GM21717 (cell line): ENCODE data around the gene RAB8B.

ENCODE experiments used
- ATAC-seq: cut with Tn5 transposase; IDR thresholded peaks from one replicate; pipeline ENCODE4 v1.9.1; 2021; ENCODE audit warnings: mild to moderate bottlenecking, moderate library complexity; ENCODE audit not compliant: unreplicated experiment

Gene RAB8B

DNA sequence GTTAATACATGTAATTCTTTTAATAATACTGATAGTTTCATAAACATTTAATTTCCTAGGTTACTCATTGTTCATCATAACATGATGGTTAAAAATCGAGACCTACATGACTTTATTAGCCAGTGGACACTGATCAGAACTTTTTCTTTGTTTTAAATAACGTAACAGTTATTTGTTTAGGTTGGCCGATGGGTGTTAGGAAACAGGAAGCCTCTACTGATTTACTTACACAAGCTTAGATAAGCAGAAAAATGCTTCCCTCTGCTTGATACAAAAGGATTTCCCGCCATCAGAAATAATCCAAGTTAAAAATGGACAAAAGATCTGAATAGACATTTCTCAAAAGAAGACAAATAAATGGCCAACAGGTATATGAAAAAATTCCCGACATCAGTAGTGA is 71.4 kb downstream of the RAB8B start:
- no peak for ATAC-seq

DNA sequence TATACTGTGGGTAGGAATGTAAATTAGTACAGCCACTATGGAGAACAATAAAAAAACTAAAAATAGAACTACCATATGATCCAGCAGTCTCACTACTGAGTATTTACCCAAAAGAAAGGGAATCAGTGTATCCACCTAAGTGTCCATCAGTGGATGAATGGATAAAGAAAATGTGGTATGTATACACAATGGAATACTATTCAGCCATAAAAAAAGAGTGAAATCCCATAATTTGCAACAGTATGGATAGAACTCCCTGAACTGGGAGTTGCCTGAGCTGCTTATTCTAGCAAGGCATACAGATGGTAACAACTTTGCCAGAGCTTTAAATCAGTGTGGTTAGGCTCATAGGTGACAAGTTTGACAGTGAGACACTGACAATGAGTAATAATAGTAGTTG is 71.9 kb downstream of the RAB8B start:
- ATAC-seq: no peak

DNA sequence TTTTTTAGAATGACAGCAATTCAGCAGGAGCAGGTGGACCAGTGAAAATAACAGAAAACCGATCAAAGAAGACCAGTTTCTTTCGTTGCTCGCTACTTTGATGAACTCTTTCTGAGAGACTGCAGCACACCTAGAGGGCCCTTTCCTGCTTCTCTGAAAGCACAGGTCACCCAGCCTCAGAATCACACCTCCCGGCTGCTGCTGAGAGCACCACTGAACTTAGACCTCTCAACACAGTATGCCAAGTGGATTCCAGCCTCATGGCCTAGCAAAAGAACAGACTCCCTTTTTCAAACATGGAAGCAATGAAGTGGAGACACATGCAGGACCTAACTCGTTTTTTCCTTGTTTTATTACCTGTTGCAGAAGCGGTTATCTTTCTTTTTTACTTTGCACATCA is 74.1 kb downstream of the RAB8B start:
- ATAC-seq: no peak

DNA sequence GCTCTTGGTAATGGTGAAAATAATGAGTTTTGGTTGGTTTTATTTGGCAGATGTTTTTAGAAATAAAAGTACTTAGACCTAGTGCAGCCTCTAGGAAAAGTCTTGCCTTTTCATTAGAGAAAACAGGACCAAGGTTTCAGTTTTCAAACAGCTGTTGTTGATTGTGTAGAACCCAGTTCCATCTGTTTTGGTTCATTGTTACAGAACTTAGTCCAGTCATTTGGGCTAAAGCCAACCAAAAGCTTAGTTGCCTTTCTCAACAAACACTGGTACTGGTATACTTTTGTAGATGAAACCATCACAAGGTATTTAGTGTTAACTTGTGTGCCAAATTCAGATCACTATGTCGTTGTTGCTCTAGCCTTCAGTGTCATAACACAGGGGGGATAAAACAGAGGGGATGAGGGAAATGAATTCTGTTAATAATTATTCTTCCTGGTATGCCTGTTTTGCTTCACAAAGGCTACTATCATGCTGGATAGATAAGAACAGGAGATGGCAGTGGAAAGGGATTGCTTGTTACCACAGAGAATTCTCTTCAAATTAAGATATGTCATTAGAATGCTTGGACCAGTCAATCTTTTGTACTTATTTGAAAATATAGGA is 75.4 kb downstream of the RAB8B start:
- no peak for ATAC-seq

DNA sequence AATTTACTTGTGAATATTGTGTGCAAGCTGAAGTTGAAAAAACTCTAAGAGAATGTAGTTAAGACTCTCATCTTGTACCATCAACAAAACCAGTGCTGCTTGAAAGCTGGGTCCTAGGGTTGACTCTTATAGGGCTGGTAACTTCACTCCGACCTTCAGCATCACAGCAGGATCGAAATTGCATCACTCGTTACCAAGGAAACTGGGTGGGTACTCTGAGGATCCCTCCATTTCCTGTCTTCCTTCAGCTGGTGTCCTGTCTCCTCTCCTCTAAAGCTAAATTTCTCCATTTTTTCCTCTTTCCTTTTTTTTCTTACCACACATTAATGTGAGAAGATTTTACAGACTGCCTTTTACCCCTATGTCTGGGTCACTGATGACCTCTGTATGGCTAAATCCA is 85.0 kb downstream of the RAB8B start:
- no peak for ATAC-seq

DNA sequence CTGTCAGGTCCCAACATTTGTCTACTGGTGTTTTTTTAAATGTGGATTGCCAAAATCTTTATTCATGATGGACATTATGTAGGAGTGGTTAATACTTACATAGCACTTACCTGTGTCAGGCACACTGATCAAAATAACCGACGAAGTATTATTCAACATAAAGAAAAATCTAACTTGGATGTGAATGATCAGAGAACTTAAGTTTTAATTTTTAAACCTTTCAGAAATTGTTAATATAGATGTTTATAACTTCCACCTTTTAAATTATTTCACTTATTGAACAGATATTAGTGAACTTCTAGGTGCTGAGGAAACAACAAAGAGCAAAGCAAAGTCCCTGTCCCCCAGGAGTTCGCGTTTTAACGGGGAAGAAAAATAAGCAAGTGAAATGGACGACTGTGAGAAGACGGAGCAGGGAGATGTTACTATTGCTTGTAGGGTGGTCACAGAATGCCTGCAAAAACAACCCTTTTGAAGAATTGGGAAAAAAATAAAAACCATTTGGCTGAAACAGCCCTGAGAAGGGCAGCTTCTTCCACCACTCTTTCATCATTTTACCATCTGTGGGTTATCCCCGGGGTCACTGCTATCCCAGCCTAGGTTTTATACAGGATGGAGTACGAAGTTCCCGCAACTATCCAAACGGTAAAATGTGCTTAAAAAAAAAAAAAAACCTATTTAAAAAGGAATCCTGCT is 87.1 kb downstream of the RAB8B start:
- no peak for ATAC-seq

DNA sequence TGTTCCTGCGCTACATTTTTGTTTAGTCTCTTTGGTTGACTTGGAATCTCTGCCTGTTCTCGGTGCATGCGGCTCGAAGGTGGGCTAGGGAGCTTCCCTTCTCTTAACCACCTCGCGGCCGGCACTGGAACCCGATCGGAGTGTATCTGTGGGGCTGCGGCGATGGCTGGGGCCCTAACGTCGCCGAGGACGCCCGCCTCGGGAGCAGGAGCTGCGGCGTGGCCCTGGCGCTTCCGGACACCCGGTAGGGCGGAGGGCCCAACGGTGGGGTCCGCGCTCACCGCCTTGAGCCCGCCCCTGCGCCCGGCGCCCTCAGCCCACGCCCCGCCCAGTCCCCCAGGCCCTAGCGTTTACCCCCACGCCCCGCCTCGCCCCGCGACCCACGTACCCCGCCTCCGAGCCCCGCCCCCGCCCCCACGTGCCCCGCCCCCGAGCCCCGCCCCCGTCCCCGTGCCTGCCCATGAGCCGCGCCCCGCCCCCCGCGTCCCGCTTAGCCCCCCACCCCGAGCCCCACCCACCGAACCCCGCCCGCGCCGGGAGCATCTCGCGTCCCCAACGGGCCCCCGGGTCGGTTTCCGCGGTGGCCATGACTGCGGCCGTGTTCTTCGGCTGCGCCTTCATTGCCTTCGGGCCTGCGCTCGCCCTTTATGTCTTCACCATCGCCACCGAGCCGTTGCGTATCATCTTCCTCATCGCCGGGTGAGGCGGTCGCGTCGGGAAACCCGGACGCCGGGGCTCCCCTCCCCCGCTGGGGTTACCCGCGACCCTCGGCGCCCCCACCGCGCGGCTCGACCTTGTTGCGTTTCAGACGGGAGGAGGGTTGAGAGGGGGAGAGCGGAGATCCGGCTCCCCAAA is 87.9 kb downstream of the RAB8B start, which contains the start of gene APH1B:
APH1B (plus strand) TSS at position 568 of the 855 bp plus-strand sequence; CDS start at position 587, 19 bp downstream.
- ATAC-seq: peak; percentile 71

DNA sequence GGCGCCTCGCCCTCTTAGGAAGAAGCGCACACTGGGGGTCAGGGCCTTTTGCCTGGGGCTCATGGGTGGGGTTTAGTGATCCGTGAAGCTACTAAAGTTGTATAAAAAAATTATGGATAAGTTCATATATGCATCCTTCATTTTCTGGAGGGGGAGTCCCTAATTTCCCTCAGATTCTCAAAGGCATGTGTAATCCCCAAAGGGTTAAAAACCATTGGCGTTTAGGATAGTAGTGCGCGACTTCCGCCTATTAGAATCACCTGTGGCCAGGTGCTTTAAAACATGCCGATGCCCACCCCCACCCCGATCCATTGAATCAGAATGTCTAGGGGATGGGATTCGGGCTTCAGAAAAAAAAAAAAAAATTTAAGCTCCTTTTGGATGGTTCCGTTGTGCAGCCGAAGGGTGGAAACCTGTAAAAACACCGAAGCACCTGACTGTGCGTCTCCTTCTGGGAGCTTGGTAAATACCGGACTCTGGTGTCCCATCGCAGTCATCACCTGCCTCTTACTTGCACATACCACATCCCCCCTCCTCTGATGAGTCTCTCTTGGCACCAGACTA is 88.6 kb downstream of the RAB8B start:
- ATAC-seq: no peak

DNA sequence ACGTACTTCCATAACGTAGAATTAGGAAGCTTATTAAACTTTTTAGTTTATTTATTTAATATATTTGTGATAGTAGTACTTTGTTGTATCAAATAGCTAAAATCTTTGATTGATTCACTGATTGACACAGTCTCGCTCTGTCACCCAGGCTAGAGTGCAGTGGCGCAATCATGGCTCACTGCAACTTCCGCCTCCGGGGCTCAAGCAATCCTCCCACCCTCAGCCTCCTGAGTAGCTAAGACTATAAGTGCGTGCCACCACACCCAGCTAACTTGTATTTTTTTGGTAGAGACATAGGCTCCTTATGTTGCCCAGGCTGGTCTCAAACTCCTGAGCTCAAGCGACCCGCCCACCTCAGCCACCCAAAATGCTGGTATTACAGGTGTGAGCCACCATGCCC is 93.7 kb downstream of the RAB8B start:
- ATAC-seq: no peak

DNA sequence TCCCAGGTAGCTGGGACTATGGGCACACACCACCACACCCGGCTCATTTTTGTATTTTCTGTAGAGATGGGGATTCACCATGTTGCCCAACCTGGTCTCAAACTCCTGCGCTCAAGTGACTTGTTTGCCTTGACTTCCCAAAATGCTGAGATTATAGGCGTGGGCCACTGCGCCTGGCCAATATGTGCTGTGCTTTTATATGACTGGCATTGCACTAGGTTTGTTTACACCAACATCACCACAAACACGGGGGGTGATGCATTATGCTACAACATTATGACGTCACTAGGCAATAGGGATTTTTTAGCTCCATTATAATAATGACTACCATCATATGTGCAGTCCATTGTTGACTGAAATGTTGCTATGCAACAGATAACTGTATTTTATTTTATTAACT is 94.9 kb downstream of the RAB8B start:
- no peak for ATAC-seq

DNA sequence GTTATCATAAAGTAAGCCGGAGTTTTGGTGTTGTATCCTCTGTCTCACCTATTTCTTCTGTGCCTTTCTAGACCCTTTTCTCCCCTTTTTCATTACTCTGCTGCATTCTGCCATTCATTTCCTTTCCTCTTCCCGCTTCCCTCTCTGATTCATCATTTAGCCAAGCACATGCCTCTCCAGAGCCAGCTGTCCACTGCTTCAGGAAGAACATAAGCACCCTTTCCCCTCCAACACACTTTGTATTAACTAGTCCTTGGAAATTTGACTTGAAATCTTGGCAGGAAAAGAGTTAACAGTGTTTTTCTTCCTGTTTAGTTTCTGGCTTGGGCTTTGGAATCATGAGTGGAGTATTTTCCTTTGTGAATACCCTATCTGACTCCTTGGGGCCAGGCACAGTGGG is 97.7 kb downstream of the RAB8B start:
- no peak for ATAC-seq

DNA sequence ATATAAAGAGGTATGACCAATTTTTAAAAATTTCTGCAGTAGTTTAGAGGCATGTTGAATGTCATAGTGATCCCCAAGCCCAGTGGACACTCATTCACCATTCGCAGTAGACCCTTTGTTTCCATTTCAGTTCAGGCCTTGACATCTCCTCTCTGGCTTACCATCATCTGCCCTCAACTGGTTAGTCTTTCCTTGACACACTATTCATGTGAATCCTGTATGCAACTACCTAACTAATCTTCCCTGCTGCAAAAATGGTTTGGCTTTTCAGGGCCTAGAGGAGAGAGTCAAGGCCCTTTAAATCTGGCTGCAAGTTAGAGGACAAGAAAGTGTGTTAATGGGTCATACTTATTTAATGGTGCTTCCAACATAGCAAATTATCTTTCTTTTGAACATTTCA is 98.9 kb downstream of the RAB8B start:
- no peak for ATAC-seq

DNA sequence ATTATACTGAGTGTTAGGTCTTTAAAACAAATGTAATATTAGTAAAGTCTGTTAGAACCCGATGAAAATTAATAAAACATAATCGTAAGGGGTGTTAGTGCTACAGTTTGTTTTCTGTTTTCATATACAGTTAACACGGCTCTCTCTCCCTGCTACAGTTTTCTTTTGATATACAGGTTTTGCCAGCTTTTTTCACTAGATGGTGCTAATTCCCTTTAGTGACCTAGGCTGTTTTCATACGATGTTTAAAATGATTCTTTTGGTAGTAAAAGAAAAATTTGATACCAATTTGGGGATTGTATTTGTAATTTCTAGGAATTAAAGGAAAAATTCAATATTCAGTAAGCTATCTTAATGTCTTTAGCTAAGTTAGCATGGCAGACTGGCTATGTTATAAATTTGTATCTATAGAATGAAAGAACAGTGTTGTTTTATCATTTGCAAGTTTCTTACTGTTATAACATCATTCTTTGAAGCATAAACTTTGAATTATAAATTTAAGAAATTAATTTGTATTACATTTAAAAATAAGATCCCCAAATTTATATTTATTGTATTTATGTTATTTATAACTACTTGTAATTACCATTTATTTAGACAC is 99.5 kb downstream of the RAB8B start:
- ATAC-seq: no peak

DNA sequence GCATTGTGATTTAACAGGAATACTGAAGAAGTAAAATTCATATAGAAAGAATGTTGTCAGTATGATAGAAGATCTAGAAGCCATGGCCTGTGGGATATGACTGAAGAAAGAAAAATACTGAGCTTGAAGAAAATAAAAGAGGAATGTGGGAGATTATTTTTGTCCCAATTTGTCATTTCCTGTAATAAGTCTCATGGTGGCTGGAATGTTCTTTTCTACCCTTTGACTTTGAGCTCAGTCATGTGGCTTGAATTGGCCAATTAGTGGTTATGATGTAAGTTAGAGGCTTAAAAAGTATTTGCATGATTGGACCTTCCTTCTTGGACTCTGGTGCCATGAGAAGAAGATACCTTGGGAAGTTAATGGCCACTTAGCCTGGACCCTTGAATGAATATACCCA is 102.1 kb downstream of the RAB8B start:
- ATAC-seq: no peak

DNA sequence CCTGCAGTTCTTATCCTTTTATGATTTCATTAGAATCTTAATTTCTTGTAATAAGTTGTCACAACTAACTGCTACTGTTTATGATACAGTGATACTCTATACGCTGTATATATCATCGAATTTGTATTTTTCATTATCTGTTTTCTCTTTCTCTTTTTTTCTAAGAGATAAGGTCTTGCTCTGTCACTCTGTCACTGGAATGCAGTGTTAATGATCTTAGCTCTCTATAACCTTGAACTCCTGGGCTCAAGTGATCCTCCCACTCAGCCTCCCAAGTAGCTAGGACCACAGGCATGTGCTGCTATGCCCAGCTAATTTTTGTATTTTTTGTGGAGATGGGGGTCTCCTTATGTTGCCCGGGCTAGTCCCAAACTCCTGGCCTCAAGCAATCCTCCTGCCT is 102.8 kb downstream of the RAB8B start:
- ATAC-seq: no peak

DNA sequence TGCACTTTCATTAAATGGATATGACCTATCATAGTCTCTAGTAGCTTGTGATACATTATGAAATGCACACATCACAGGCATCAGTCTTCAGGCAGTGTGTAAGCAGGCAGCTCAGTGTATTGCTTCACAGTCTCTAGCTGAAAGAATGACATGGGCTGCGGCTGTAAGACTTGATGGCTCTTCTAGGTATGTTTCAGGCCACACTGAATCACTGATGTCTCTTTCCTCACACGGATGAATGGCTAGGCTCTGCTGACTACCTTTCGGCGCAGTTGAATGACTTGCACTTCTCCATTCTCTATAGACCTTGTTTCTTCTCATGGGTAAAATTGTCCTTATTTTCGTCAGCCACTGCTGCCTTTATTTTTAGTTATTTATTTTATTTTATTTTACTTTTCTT is 103.4 kb downstream of the RAB8B start:
- ATAC-seq: peak; percentile 52

DNA sequence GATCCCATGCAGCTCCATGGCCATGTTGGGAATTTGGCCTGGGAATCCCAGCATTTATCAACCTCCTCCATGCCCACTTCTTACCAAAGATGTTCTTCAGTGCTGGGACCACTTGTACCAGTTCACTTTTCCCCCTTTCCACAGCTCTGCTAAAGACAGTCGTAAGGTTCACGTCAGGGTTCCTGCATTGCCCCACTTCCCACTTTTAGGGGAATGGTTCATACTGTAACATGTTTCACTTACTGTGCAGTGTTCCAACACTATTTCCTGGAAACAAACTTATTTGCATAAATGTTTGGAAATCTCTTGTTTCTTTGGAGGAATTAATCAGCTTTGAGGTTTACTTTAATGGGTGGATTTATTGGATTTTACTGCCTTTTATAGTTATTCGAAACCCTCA is 105.0 kb downstream of the RAB8B start:
- no peak for ATAC-seq

DNA sequence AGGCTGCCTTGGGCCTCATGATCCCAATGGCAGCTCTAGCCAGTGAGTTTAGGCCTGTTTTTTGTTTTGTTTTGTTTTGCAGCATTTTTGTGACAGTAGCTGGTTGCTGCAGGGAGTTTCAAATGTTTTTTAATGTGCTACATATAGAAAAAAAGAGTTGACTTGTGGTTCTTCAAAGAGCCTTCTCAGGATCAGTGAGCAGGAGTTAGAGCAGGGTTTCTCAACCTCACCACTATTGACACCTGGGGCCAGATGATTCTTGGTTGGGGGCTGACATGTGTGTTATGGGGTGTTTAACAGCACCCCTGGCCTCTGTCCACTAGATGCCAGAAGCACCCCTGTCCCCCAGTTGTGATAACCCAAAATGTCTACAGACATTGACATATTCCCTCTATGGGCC is 105.9 kb downstream of the RAB8B start:
- no peak for ATAC-seq

DNA sequence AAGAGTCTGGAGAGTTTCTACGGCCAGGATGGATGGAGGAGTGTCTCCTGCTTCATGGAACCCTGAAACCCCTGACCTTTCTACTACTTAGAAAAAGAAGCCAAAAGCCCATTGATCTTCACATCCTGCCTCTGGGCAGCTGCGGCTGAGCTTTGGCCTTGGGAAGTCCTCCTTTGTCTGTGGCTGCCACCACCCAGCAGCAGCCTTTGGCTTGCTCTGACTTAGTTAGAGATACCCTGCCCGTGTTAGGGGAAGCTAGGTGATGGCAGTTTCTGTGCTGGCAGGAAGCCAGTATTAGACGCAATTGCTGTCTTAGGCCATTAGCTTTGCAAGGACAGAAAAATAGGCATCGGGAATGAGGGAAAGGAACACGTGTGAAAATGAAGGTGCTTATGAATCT is 106.8 kb downstream of the RAB8B start:
- no peak for ATAC-seq

DNA sequence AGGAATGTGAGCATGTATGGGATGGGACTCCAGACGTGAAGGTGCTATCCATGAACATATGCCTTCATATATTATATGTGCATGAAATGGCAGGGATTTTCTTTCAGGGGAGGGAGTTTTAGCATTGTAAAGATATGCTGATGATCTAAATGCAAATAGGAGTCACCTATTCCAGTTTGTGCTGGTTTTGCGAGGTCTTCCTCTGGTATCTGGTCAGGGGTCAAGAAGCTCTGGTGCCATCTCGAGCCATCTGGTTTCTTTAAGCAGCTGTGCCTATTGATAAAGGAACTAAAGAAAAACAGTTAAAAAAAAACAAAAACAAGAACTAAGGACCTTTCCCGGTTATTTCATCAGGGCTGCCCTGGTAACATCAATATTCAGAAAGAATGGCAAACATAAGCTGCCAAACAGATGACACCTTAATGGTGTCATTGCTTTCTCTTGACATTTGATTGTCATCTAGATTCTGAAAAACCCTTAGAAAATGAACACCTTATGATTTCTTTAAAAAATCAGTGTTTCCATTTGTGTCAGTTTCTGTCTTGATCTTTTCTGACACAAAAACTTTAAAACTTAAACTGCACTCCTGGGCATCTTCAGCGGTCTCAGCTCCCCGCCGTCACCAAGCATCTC is 110.7 kb downstream of the RAB8B start:
- no peak for ATAC-seq

DNA sequence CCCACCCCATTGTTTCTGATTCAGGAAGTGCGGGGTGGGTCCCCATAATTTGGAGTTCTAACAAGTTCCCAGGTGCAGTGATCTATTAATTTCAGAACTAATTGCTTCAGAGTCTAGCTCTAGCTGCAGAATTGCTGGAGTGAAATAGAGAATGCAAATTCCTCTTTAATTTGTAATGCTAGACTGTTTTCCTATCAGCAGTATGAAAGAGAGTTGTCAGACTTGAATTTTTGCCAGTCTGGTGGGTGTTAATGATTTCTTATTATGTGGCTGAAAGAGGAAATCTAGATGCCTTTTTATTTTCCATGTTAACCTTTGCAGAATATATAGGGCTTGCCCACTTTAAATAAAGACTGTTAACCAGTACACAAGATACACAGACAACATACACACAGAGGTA is 111.7 kb downstream of the RAB8B start:
- ATAC-seq: no peak
